ENCODE measurements around the gene RBM19. TPM values are rescaled to one million over a fixed set of nuclear protein-coding genes. Genes with fewer than 3 reads are reported as not detected.

RBM19 gene
- total RNA-seq, 4 donors from 2014 or later = 19.3 to 45.5 (median 31.5) TPM

GRCh38 chr12:113971392-113971791, 5.3 kb upstream of the RBM19 start:
- Histone ChIP-seq H3K9me3 (no peaks in the 10 kb centered on the region), H3K27me3 (no peaks in the 10 kb centered on the region), H3K4me1 (peaks cover 0 to 4% of the 10 kb centered on the region in 2 donors), H3K4me3 (no peak overlapping the region), H3K27ac (no peak overlapping the region), H3K36me3 (no peaks in the 10 kb centered on the region)
- DNase-seq = no peak
- intact Hi-C loops (cut with DNase I; ENCODE audit: low total_unique reads) = no loop called here
- TF ChIP-seq POLR2A (IDR thresholded peaks at IDR 0.05) = no peak
- TF ChIP-seq CTCF (IDR thresholded peaks at IDR 0.05) = no peak

- H3K4me3 ChIP-seq = no peak overlapping the region
- H3K9me3 ChIP-seq = no peaks in the 10 kb centered on the region
- no peaks in the 10 kb centered on the region for H3K27me3 ChIP-seq
- intact Hi-C loops (cut with DNase I; ENCODE audit: low total_unique reads) = no loop called here
- TF ChIP-seq POLR2A (IDR thresholded peaks at IDR 0.05) (no peak), CTCF (IDR thresholded peaks at IDR 0.05) (no peak)
- H3K4me1 ChIP-seq = peaks cover 0 to 4% of the 10 kb centered on the region in 2 donors
- no peaks in the 10 kb centered on the region for H3K36me3 ChIP-seq
- DNase-seq = no peak
- no peak overlapping the region for H3K27ac ChIP-seq
Measured at GRCh38 chr12:113970211-113970610, 4.1 kb upstream of the RBM19 start.

GRCh38 chr12:113967368-113967767, 1.2 kb upstream of the RBM19 start:
- no peak for DNase-seq
- Histone ChIP-seq H3K36me3 (no peaks in the 10 kb centered on the region), H3K27me3 (no peaks in the 10 kb centered on the region), H3K9me3 (no peaks in the 10 kb centered on the region), H3K27ac (no peak overlapping the region), H3K4me3 (no peak overlapping the region), H3K4me1 (peaks cover 0 to 4% of the 10 kb centered on the region in 2 donors)
- intact Hi-C loops (cut with DNase I; ENCODE audit: low total_unique reads) = no loop called here
- TF ChIP-seq CTCF (IDR thresholded peaks at IDR 0.05) = no peak
- no peak for TF ChIP-seq POLR2A (IDR thresholded peaks at IDR 0.05)

GRCh38 chr12:113962733-113963132, 3.4 kb downstream of the RBM19 start:
- DNase-seq = no peak
- no peak overlapping the region for H3K4me3 ChIP-seq
- TF ChIP-seq POLR2A (IDR thresholded peaks at IDR 0.05) = no peak
- H3K27me3 ChIP-seq = no peaks in the 10 kb centered on the region
- H3K36me3 ChIP-seq = no peaks in the 10 kb centered on the region
- intact Hi-C loops (cut with DNase I; ENCODE audit: low total_unique reads) = no loop called here
- H3K27ac ChIP-seq = no peak overlapping the region
- H3K9me3 ChIP-seq = no peaks in the 10 kb centered on the region
- peaks cover 0 to 4% of the 10 kb centered on the region in 2 donors for H3K4me1 ChIP-seq

GRCh38 chr12:113961921-113962710, 4.0 kb downstream of the RBM19 start:
- Histone ChIP-seq H3K36me3 (no peaks in the 10 kb centered on the region), H3K4me3 (no peak overlapping the region), H3K9me3 (no peaks in the 10 kb centered on the region), H3K4me1 (peaks cover 0 to 2% of the 10 kb centered on the region in 2 donors), H3K27me3 (no peaks in the 10 kb centered on the region), H3K27ac (no peak overlapping the region)
- intact Hi-C loops (cut with DNase I; ENCODE audit: low total_unique reads) = no loop called here
- no peak for DNase-seq
- TF ChIP-seq CTCF (IDR thresholded peaks at IDR 0.05) (no peak), POLR2A (IDR thresholded peaks at IDR 0.05) (no peak)

Measured in uterus (tissue), 4 donors.